HG03196 (cell line): ENCODE data around the gene BCLAF3.

Source experiments
- ATAC-seq: cut with Tn5 transposase; IDR thresholded peaks from one replicate; pipeline ENCODE4 v1.9.1; 2021; ENCODE audit not compliant: unreplicated experiment

BCLAF3 gene

DNA sequence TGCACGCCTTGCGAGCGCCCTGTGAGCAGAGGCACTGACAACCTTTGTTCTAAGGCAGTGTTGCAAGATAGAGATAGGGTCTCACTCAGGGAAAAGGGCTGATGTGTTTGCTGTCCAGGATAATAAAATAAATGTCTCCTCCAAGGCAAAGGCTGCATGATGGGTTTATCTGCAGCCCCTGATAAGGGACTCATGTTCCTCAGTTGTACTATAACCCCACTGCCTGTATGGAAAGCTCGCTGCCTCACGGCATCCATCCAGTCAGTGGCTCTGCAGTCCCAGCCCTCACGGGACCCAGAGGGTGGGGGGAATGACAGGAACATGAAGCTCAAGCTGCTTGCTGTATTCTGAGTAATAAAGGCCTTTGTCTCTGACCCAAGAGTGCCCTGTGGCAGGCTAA is 22.6 kb downstream of the BCLAF3 start:
- no peak for ATAC-seq

DNA sequence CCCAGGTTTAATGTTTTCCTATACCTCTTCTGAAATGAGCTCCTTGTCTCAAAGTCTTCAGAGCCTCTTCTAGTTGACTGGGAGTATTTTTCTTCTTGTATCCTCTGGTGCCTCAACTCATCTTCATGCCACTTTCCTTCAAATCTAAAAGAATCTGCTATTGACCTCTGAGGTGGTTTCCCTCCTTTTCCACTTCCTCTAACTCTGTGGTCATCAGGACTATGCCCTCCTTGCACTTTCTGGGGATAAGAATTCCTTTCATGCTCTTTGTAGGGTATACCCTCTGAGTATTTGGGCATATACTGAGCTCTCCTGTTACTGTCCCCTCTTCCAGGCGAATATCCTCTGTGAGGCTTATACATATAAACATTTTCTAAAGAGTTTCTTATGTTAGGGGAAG is 24.8 kb downstream of the BCLAF3 start:
- ATAC-seq, result no peak

DNA sequence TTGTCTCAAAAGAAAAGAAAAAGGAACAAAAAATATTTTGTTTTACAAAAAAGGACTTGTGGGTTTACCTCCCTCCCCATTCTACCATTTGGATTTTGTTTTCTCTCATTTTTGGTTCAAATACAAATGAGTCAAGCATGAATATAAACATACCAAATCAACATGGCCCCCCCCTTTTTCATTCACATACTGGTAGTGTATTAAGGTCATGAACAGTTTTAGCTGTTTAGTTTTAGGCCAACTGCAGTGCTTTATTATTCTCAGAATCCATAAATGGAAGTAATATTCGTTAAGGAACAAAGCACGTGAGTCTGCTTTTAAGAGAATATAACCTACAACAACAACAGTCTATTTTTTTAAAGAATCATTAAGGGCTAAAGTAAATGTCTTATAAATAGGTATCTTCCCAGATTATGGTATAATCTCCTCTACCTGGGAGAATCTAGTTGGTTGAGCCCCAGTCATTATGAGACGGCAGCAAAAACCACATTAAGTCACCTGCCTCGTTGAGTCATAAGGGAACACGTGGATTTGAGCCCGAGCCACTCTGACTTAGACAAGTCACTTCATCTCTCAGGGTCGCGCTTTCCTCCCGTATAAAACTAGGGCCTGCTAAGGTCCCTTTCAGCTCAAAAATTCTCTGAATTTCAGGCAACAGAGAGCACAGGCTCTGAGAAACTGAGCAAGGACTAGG is 26.7 kb downstream of the BCLAF3 start:
- ATAC-seq, result no peak

DNA sequence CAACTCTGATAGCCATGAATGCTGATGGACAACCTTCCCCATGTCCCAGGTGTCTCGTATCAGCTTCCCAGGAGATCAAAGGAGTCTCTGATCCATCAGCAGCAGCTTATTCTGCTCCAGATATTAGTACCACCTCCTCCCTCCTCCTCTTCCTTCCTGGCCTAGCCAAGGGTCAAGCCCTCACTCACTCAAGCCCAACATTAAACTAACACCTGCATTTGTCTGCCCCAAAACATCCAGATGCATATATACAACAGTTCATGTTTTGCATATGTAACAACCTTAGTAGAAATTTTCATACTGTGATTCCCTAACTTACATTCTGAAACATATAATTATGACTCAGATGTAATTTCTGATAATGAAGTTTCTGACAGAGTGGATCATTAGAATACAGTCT is 29.9 kb downstream of the BCLAF3 start:
- no peak for ATAC-seq

DNA sequence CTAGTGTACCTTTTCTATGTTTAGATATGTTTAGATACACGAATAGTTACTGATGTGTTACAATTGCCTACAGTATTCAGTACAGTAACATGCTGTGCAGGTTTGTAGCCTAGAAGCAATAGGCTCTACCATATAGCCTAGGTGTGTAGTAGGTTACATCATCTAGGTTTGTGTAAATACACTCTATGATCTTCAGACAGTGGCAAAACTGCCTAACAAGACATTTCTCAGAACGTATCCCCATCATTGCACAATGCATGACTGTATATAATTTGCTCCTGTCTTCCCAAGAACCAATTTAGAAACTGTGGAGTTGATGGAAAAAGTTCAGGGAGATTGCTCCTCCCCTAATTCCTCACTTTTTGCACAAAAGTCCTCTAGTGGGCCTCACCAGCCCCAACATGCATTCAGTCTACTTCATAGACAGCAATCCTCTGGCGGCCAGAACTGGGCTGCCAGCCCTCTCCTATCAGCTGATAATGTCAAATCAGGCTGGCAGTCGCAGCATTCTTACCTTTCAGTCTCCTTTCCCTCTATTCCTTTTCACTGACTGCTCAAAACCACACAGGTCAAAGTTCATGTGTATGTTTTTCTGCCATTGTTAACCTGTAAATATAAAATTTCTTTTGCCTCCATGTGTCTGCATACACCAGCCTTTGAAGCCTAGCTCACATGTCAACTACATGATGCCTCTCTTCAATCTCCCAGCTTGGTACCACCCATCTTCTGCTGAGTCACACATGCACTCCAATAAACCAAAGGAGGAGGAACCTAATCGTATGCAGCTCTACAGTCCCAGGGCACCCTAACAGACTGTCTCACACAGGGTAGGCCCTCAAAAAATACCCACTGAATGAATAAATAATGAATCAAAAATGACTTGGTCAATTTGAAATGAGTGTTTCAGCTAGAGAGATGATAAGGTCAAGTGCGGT is 32.0 kb downstream of the BCLAF3 start:
- no peak for ATAC-seq

DNA sequence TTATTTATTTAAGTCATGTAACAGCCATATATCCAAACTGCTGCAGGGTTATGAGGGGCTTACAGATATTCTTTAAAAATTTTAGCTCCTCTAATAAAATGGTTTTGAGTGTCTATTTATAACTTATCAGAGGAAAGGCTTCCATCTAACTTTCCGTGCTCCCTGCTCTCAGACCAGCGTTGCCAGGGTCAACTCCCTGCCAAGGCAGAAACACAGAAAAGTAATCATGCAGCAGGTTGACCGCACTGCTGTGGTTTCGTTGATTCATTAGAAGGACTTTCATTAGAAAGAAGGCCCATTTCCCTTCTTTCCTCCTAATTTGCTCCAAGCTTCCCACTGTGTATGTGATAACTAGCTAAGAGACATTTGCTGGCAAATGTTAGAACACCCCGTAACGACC is 33.9 kb downstream of the BCLAF3 start:
- ATAC-seq, result no peak

- no peak for ATAC-seq
Measured at GRCh38 chrX:19956306-19956705, 34.6 kb downstream of the BCLAF3 start.

GRCh38 chrX:19955306-19955705 is 35.6 kb downstream of the BCLAF3 start:
- no peak for ATAC-seq

DNA sequence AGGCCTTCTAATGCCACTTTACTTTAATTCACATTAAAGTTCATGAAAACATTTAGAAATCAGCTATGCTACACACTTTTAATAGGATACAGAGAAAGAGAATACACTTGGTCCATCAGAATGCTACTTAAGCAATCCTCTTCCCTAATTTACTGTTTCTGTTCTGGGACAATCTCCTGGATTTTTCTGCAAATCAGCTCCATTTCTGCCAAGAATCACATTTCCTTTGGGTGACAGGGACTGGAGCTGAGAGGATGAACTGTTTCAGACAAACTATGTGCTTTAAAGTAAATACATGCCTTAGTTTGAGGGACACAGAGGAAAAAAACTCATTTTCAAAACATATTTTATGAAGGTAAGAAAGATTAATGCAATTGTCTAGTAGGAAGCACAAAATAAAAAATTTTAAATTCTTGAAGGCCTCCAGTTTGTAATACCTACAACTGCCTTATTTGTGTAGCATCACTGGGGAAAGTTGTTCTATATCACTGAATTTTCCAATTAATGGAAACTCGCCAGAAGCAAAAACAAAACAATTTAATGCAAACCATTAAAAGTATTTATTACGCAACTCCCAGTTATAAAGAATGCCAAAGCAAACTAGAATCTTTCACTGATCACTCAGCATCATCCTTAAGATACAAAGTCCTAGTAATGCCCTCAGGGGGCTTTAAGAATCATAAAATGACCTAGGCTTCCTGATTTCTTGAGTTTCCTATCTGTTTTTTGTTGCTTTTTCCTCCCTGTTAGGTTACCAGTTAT is 36.3 kb downstream of the BCLAF3 start:
- ATAC-seq, result no peak

DNA sequence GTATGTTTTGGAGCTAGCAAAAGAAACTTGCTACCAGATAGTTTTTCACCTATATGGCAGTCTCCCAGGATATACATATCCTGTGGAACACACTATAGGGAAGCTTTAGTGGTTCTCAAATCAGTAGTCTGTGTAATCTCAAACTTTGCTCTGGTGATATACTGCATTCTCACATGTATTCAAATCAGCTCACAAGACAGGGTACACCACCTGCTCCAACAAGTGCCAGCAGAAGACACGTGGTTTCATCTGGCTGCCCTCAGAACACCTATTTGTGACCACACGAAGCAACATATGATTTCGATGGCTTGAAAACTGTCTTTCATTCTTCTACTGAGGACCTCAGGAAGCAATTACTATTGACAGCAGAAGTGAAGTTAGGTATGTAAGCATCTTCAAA is 37.7 kb downstream of the BCLAF3 start:
- no peak for ATAC-seq

- no peak for ATAC-seq
Measured at GRCh38 chrX:19949340-19949739, 41.5 kb downstream of the BCLAF3 start.

DNA sequence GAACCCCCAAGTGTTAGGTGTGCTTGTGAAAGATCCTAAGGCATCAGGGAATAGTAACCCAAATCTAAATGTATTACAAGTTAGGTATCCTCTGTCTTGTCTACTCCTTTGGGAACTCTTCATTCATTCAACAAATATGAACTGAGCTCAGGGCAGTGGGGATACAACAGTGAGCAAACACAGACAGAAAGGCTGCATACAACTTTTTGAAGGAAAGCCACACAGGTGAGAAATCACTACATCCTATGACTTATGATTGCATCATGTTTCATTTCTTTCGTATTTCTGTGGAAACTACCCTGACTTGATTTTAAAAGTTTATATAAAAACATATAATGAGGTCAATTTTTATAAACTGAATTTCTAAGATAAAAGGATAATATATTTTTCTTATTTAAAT is 43.2 kb downstream of the BCLAF3 start:
- no peak for ATAC-seq
